ENCODE data around the gene LHX4.

The LHX4 gene

GRCh38 chr1:180243517-180244221 lies 13.6 kb downstream of the LHX4 start:
- Histone ChIP-seq H2BK120ac (ENCODE audit: insufficient read depth, low read length, poor library complexity) (no peak overlapping the region), H3K18ac (ENCODE audit: low read length) (no peak overlapping the region), H3K27ac (ENCODE audit: low read depth, low read length) (no peak overlapping the region), H3K4ac (ENCODE audit: low read depth, low read length) (no peak overlapping the region), H3K9me3 (ENCODE audit: insufficient read depth, low read depth, low read length) (peaks cover 4% of the 10 kb centered on the region), H3K14ac (ENCODE audit: low read length) (no peak overlapping the region), H3K79me2 (ENCODE audit: control insufficient read depth, insufficient read depth, low read length, poor library complexity) (no peaks in the 10 kb centered on the region), H3K4me1 (ENCODE audit: control insufficient read depth in 1 of 2, insufficient read depth in 2 of 2, low read length in 2 of 2) (no peaks in the 10 kb centered on the region), H3K4me2 (ENCODE audit: low read length) (no peak overlapping the region), H2BK12ac (ENCODE audit: low read length) (no peak overlapping the region), H2AFZ (ENCODE audit: insufficient read depth, low read length, poor library complexity) (no peak overlapping the region), H4K91ac (ENCODE audit: low read depth, low read length) (no peak overlapping the region), H4K12ac (ENCODE audit: low read depth, low read length) (no peak overlapping the region), H3K27me3 (ENCODE audit: insufficient read depth, low read length) (peaks cover 5% of the 10 kb centered on the region), H3K79me1 (ENCODE audit: low read length) (no peaks in the 10 kb centered on the region), H3K9ac (ENCODE audit: low read length) (no peak overlapping the region), H2AK5ac (ENCODE audit: low read length) (no peak overlapping the region), H4K8ac (ENCODE audit: low read depth, low read length) (no peak overlapping the region), H3K23ac (ENCODE audit: low read length) (no peak overlapping the region), H3K36me3 (ENCODE audit: control insufficient read depth in 1 of 2, insufficient read depth in 2 of 2, low read length in 2 of 2) (no peaks in the 10 kb centered on the region), H2BK5ac (ENCODE audit: low read depth, low read length, poor library complexity) (no peak overlapping the region), H3K4me3 (ENCODE audit: low read depth, low read length) (no peak overlapping the region)
- DNase-seq: no peak
- WGBS (ENCODE audit: extremely low coverage, insufficient coverage, insufficient read length): no CpG with 5 or more reads among the region's 11 CpGs

DNA sequence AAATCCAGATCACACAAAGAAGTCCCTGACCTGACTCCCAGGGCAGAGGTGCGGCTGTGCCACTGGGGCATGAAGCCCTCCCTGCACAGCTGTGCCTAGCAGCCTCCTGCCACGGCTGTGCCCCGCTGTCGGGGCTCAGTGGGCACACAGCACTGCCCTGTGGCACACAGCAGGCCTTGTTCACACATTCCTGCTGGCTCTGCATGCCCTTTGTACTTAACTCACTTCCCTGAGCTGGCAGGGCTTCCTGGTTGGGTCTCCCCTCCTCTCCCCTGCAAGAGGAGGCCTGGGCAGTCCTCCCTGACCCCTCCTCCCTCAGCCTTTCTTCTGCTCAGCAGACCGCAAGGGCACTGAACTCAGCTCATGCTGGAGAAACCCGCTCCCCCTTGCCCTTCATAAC lies 14.8 kb downstream of the LHX4 start:
- H3K79me2 ChIP-seq (ENCODE audit: control insufficient read depth, insufficient read depth, low read length, poor library complexity): no peaks in the 10 kb centered on the region
- H2AFZ ChIP-seq (ENCODE audit: insufficient read depth, low read length, poor library complexity): no peak overlapping the region
- no peak for DNase-seq
- no peak overlapping the region for H3K4ac ChIP-seq (ENCODE audit: low read depth, low read length)
- no peaks in the 10 kb centered on the region for H3K79me1 ChIP-seq (ENCODE audit: low read length)
- H3K36me3 ChIP-seq (ENCODE audit: control insufficient read depth in 1 of 2, insufficient read depth in 2 of 2, low read length in 2 of 2): no peaks in the 10 kb centered on the region
- no peak overlapping the region for H2BK5ac ChIP-seq (ENCODE audit: low read depth, low read length, poor library complexity)
- H3K9me3 ChIP-seq (ENCODE audit: insufficient read depth, low read depth, low read length): peaks cover 4% of the 10 kb centered on the region
- no peak overlapping the region for H3K27ac ChIP-seq (ENCODE audit: low read depth, low read length)
- no peak overlapping the region for H2BK120ac ChIP-seq (ENCODE audit: insufficient read depth, low read length, poor library complexity)
- H3K4me1 ChIP-seq (ENCODE audit: control insufficient read depth in 1 of 2, insufficient read depth in 2 of 2, low read length in 2 of 2): no peaks in the 10 kb centered on the region
- H4K91ac ChIP-seq (ENCODE audit: low read depth, low read length): no peak overlapping the region
- no peak overlapping the region for H3K23ac ChIP-seq (ENCODE audit: low read length)
- H4K12ac ChIP-seq (ENCODE audit: low read depth, low read length): no peak overlapping the region
- H4K8ac ChIP-seq (ENCODE audit: low read depth, low read length): no peak overlapping the region
- H3K9ac ChIP-seq (ENCODE audit: low read length): no peak overlapping the region
- H3K27me3 ChIP-seq (ENCODE audit: insufficient read depth, low read length): no peaks in the 10 kb centered on the region
- no peak overlapping the region for H3K14ac ChIP-seq (ENCODE audit: low read length)
- H2BK12ac ChIP-seq (ENCODE audit: low read length): no peak overlapping the region
- no peak overlapping the region for H3K4me2 ChIP-seq (ENCODE audit: low read length)
- H2AK5ac ChIP-seq (ENCODE audit: low read length): no peak overlapping the region
- H3K18ac ChIP-seq (ENCODE audit: low read length): no peak overlapping the region
- H3K4me3 ChIP-seq (ENCODE audit: low read depth, low read length): no peak overlapping the region
- WGBS (ENCODE audit: extremely low coverage, insufficient coverage, insufficient read length): no CpG with 5 or more reads among the region's 6 CpGs

GRCh38 chr1:180246579-180246978 lies 16.5 kb downstream of the LHX4 start:
- no CpG with 5 or more reads among the region's 5 CpGs for WGBS (ENCODE audit: extremely low coverage, insufficient coverage, insufficient read length)

GRCh38 chr1:180247061-180247460 lies 17.0 kb downstream of the LHX4 start:
- Histone ChIP-seq H4K8ac (ENCODE audit: low read depth, low read length) (no peak overlapping the region), H3K27ac (ENCODE audit: low read depth, low read length) (no peak overlapping the region)
- no CpG with 5 or more reads among the region's 3 CpGs for WGBS (ENCODE audit: extremely low coverage, insufficient coverage, insufficient read length)

More at GRCh38 chr1:180246579-180246978, 16.5 kb downstream of the LHX4 start:
- no peaks in the 10 kb centered on the region for H3K79me1 ChIP-seq (ENCODE audit: low read length)
- H3K9me3 ChIP-seq (ENCODE audit: insufficient read depth, low read depth, low read length): peaks cover 4% of the 10 kb centered on the region
- DNase-seq: no peak
- no peak overlapping the region for H4K91ac ChIP-seq (ENCODE audit: low read depth, low read length)
- H3K4me2 ChIP-seq (ENCODE audit: low read length): no peak overlapping the region
- H3K18ac ChIP-seq (ENCODE audit: low read length): no peak overlapping the region
- no peak overlapping the region for H4K8ac ChIP-seq (ENCODE audit: low read depth, low read length)
- H2BK120ac ChIP-seq (ENCODE audit: insufficient read depth, low read length, poor library complexity): no peak overlapping the region
- H3K27me3 ChIP-seq (ENCODE audit: insufficient read depth, low read length): no peaks in the 10 kb centered on the region
- H4K12ac ChIP-seq (ENCODE audit: low read depth, low read length): no peak overlapping the region
- H3K4me3 ChIP-seq (ENCODE audit: low read depth, low read length): no peak overlapping the region
- no peak overlapping the region for H3K23ac ChIP-seq (ENCODE audit: low read length)
- H2AK5ac ChIP-seq (ENCODE audit: low read length): no peak overlapping the region
- no peaks in the 10 kb centered on the region for H3K36me3 ChIP-seq (ENCODE audit: control insufficient read depth in 1 of 2, insufficient read depth in 2 of 2, low read length in 2 of 2)
- no peak overlapping the region for H3K9ac ChIP-seq (ENCODE audit: low read length)
- no peak overlapping the region for H2BK5ac ChIP-seq (ENCODE audit: low read depth, low read length, poor library complexity)
- H3K79me2 ChIP-seq (ENCODE audit: control insufficient read depth, insufficient read depth, low read length, poor library complexity): no peaks in the 10 kb centered on the region
- no peaks in the 10 kb centered on the region for H3K4me1 ChIP-seq (ENCODE audit: control insufficient read depth in 1 of 2, insufficient read depth in 2 of 2, low read length in 2 of 2)
- H2BK12ac ChIP-seq (ENCODE audit: low read length): no peak overlapping the region
- H3K27ac ChIP-seq (ENCODE audit: low read depth, low read length): no peak overlapping the region
- no peak overlapping the region for H3K4ac ChIP-seq (ENCODE audit: low read depth, low read length)
- no peak overlapping the region for H2AFZ ChIP-seq (ENCODE audit: insufficient read depth, low read length, poor library complexity)
- no peak overlapping the region for H3K14ac ChIP-seq (ENCODE audit: low read length)

More at GRCh38 chr1:180247061-180247460, 17.0 kb downstream of the LHX4 start:
- Histone ChIP-seq H3K79me2 (ENCODE audit: control insufficient read depth, insufficient read depth, low read length, poor library complexity) (no peaks in the 10 kb centered on the region), H2AK5ac (ENCODE audit: low read length) (no peak overlapping the region), H3K36me3 (ENCODE audit: control insufficient read depth in 1 of 2, insufficient read depth in 2 of 2, low read length in 2 of 2) (no peaks in the 10 kb centered on the region), H3K79me1 (ENCODE audit: low read length) (no peaks in the 10 kb centered on the region), H3K14ac (ENCODE audit: low read length) (no peak overlapping the region), H3K18ac (ENCODE audit: low read length) (no peak overlapping the region), H2BK12ac (ENCODE audit: low read length) (no peak overlapping the region), H3K9ac (ENCODE audit: low read length) (no peak overlapping the region), H2BK120ac (ENCODE audit: insufficient read depth, low read length, poor library complexity) (no peak overlapping the region), H4K12ac (ENCODE audit: low read depth, low read length) (no peak overlapping the region), H3K4me2 (ENCODE audit: low read length) (no peak overlapping the region), H3K27me3 (ENCODE audit: insufficient read depth, low read length) (no peaks in the 10 kb centered on the region), H3K9me3 (ENCODE audit: insufficient read depth, low read depth, low read length) (peaks cover 4% of the 10 kb centered on the region), H2BK5ac (ENCODE audit: low read depth, low read length, poor library complexity) (no peak overlapping the region), H4K91ac (ENCODE audit: low read depth, low read length) (no peak overlapping the region), H2AFZ (ENCODE audit: insufficient read depth, low read length, poor library complexity) (no peak overlapping the region), H3K23ac (ENCODE audit: low read length) (no peak overlapping the region), H3K4ac (ENCODE audit: low read depth, low read length) (no peak overlapping the region), H3K4me1 (ENCODE audit: control insufficient read depth in 1 of 2, insufficient read depth in 2 of 2, low read length in 2 of 2) (no peaks in the 10 kb centered on the region), H3K4me3 (ENCODE audit: low read depth, low read length) (no peak overlapping the region)
- DNase-seq: no peak
